HEK293 (cell line): ENCODE results near the gene SQSTM1.

ENCODE experiments used
- CTCF ChIA-PET: fragments of 350-600 bp; formaldehyde crosslinking; extraction: SDS; loops from one replicate; lab custom pipeline; 2021; ENCODE audit warnings: antibody characterized with exemption; lab: Yijun Ruan, JAX
- POLR2A ChIA-PET: fragments of 300-600 bp; formaldehyde crosslinking; extraction: SDS; loops from one replicate; lab custom pipeline; 2020; ENCODE audit warnings: antibody characterized with exemption, inconsistent platforms; lab: Yijun Ruan, JAX
- H3K27ac ChIP-seq: fragments of 200-500 bp; sonication (Bioruptor generic); 2 replicates; pipeline ENCODE4 v1.5.1; 2014; ENCODE audit warnings: low read depth, low read length, control low read depth, inconsistent platforms; ENCODE audit errors: extremely low read depth
- H3K36me3 ChIP-seq, 2 experiments: fragments of 200-500 bp in 1 of 2; sonication (Bioruptor generic) in 1 of 2; 1 replicate in 1 of 2; 2 replicates in 1 of 2; pipeline ENCODE4 v1.5.1; 2014 to 2017; ENCODE audit warnings: inconsistent platforms in 2 of 2, low read length in 2 of 2; ENCODE audit not compliant: control insufficient read depth in 2 of 2, insufficient read depth in 1 of 2
- H3K4me1 ChIP-seq: fragments of 200-500 bp; sonication (Bioruptor generic); 2 replicates; pipeline ENCODE4 v1.5.1; 2014; ENCODE audit warnings: mild to moderate bottlenecking, low read length, inconsistent platforms; ENCODE audit not compliant: control insufficient read depth, insufficient read depth
- H3K4me3 ChIP-seq: 2 replicates; pipeline ENCODE4 v1.5.1; 2011; ENCODE audit warnings: low read depth, mild to moderate bottlenecking, control low read depth, low read length, moderate library complexity
- H3K9me3 ChIP-seq: fragments of 200-500 bp; sonication (Bioruptor generic); 2 replicates; pipeline ENCODE4 v1.5.1; 2014; ENCODE audit warnings: low read depth, low read length, inconsistent platforms; ENCODE audit not compliant: control insufficient read depth, insufficient read depth
- BCL11B ChIP-seq: fragments of 450-650 bp; formaldehyde crosslinking; IDR thresholded peaks from 2 replicates; pipeline ENCODE4 v1.5.1; 2016; ENCODE audit warnings: low read depth, missing biosample characterization, missing genetic modification characterization
- ELK4 ChIP-seq: IDR thresholded peaks from 2 replicates; pipeline ENCODE4 v1.6.1; 2011; ENCODE audit warnings: mild to moderate bottlenecking, low read depth, low read length, borderline replicate concordance
- GFI1B ChIP-seq: fragments of 450-650 bp; formaldehyde crosslinking; IDR thresholded peaks from 2 replicates; pipeline ENCODE4 v1.5.1; 2016; ENCODE audit warnings: missing biosample characterization, missing genetic modification characterization
- KLF8 ChIP-seq: fragments of 450-650 bp; formaldehyde crosslinking; IDR thresholded peaks from 2 replicates; pipeline ENCODE4 v1.5.1; 2016; ENCODE audit warnings: missing biosample characterization, missing genetic modification characterization
- OSR2 ChIP-seq: fragments of 450-650 bp; formaldehyde crosslinking; IDR thresholded peaks from 2 replicates; pipeline ENCODE4 v1.5.1; 2016; ENCODE audit warnings: missing biosample characterization, missing genetic modification characterization
- REPIN1 ChIP-seq: fragments of 450-650 bp; formaldehyde crosslinking; IDR thresholded peaks from 2 replicates; pipeline ENCODE4 v1.5.1; 2017; ENCODE audit warnings: missing biosample characterization, missing genetic modification characterization, low read depth
- ZBTB10 ChIP-seq: fragments of 450-650 bp; formaldehyde crosslinking; IDR thresholded peaks from 2 replicates; pipeline ENCODE4 v1.5.1; 2016; ENCODE audit warnings: missing biosample characterization, missing genetic modification characterization
- ZBTB21 ChIP-seq: fragments of 450-650 bp; formaldehyde crosslinking; IDR thresholded peaks from 2 replicates; pipeline ENCODE4 v1.5.1; 2017; ENCODE audit warnings: missing biosample characterization, missing genetic modification characterization
- ZNF140 ChIP-seq: fragments of 450-650 bp; formaldehyde crosslinking; IDR thresholded peaks from 2 replicates; pipeline ENCODE4 v1.5.1; 2016; ENCODE audit warnings: missing biosample characterization, missing genetic modification characterization
- ZNF174 ChIP-seq: fragments of 450-650 bp; formaldehyde crosslinking; IDR thresholded peaks from 2 replicates; pipeline ENCODE4 v1.5.0; 2017; ENCODE audit warnings: missing biosample characterization, mild to moderate bottlenecking, missing genetic modification characterization
- ZNF510 ChIP-seq: fragments of 450-650 bp; formaldehyde crosslinking; IDR thresholded peaks from 2 replicates; pipeline ENCODE4 v1.5.1; 2018; ENCODE audit warnings: mild to moderate bottlenecking, missing genetic modification characterization, missing biosample characterization; ENCODE audit not compliant: insufficient replicate concordance
- ZNF518A ChIP-seq: fragments of 450-650 bp; formaldehyde crosslinking; conservative IDR thresholded peaks from 2 replicates; pipeline ENCODE4 v1.5.1; 2016; ENCODE audit warnings: low read depth, missing biosample characterization, missing genetic modification characterization
- ZNF529 ChIP-seq: fragments of 450-650 bp; formaldehyde crosslinking; IDR thresholded peaks from 2 replicates; pipeline ENCODE4 v1.5.1; 2017; ENCODE audit warnings: missing genetic modification characterization, missing biosample characterization; ENCODE audit not compliant: insufficient replicate concordance
- ZNF707 ChIP-seq: fragments of 450-650 bp; formaldehyde crosslinking; IDR thresholded peaks from 2 replicates; pipeline ENCODE4 v1.5.1; 2016; ENCODE audit warnings: missing biosample characterization, missing genetic modification characterization
- ZNF747 ChIP-seq: fragments of 450-650 bp; formaldehyde crosslinking; IDR thresholded peaks from 2 replicates; pipeline ENCODE4 v1.5.1; 2016; ENCODE audit warnings: missing biosample characterization, missing genetic modification characterization
- TF ChIP-seq, protein P1 (sequence below): fragments of 450-650 bp; IDR thresholded peaks from 2 replicates; pipeline ENCODE4 v1.5.1; 2018; ENCODE audit warnings: missing biosample characterization, missing genetic modification characterization
- TF ChIP-seq, protein P2 (sequence below): fragments of 450-650 bp; formaldehyde crosslinking; IDR thresholded peaks from 2 replicates; pipeline ENCODE4 v1.5.1; 2016; ENCODE audit warnings: missing biosample characterization, missing genetic modification characterization
- TF ChIP-seq, protein P3 (sequence below): fragments of 450-650 bp; formaldehyde crosslinking; IDR thresholded peaks from 2 replicates; pipeline ENCODE4 v1.5.1; 2016; ENCODE audit warnings: missing biosample characterization, missing genetic modification characterization
- TF ChIP-seq, protein P4 (sequence below): fragments of 450-650 bp; formaldehyde crosslinking; conservative IDR thresholded peaks from 2 replicates; pipeline ENCODE4 v1.5.1; 2016; ENCODE audit warnings: low read depth, missing biosample characterization, missing genetic modification characterization

SQSTM1 gene

GRCh38 chr5:179812135-179812825, 8.4 kb upstream of the SQSTM1 start:
- no peak overlapping the region for H3K4me3 ChIP-seq
- no peaks in the 10 kb centered on the region for H3K4me1 ChIP-seq
- ChIA-PET CTCF (no interaction called here), POLR2A (no interaction called here)
- no peaks in the 10 kb centered on the region for H3K9me3 ChIP-seq
- H3K27ac ChIP-seq: no peak overlapping the region
- peaks cover 5 to 47% of the 10 kb centered on the region in 2 experiments; a peak in 2 of 3 replicates for H3K36me3 ChIP-seq
- TF ChIP-seq ZNF518A (tag by site-specific recombination) (no peak), ZNF747 (tag by site-specific recombination) (no peak), BCL11B (no peak), ZBTB21 (no peak), ZNF707 (tag by site-specific recombination) (no peak), GFI1B (tag by site-specific recombination) (no peak), KLF8 (no peak), REPIN1 (tag by site-specific recombination) (no peak), ZNF174 (no peak), ZNF529 (tag by site-specific recombination) (no peak), ZNF140 (tag by site-specific recombination) (no peak), ZNF510 (tag by site-specific recombination) (no peak), ZBTB10 (tag by site-specific recombination) (no peak), OSR2 (tag by site-specific recombination) (no peak), ELK4 (no peak)
- TF ChIP-seq, protein P1, sequence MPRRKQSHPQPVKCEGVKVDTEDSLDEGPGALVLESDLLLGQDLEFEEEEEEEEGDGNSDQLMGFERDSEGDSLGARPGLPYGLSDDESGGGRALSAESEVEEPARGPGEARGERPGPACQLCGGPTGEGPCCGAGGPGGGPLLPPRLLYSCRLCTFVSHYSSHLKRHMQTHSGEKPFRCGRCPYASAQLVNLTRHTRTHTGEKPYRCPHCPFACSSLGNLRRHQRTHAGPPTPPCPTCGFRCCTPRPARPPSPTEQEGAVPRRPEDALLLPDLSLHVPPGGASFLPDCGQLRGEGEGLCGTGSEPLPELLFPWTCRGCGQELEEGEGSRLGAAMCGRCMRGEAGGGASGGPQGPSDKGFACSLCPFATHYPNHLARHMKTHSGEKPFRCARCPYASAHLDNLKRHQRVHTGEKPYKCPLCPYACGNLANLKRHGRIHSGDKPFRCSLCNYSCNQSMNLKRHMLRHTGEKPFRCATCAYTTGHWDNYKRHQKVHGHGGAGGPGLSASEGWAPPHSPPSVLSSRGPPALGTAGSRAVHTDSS (tag by site-specific recombination): no peak
- TF ChIP-seq, protein P2, sequence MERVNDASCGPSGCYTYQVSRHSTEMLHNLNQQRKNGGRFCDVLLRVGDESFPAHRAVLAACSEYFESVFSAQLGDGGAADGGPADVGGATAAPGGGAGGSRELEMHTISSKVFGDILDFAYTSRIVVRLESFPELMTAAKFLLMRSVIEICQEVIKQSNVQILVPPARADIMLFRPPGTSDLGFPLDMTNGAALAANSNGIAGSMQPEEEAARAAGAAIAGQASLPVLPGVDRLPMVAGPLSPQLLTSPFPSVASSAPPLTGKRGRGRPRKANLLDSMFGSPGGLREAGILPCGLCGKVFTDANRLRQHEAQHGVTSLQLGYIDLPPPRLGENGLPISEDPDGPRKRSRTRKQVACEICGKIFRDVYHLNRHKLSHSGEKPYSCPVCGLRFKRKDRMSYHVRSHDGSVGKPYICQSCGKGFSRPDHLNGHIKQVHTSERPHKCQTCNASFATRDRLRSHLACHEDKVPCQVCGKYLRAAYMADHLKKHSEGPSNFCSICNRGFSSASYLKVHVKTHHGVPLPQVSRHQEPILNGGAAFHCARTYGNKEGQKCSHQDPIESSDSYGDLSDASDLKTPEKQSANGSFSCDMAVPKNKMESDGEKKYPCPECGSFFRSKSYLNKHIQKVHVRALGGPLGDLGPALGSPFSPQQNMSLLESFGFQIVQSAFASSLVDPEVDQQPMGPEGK (tag by site-specific recombination): no peak
- TF ChIP-seq, protein P3, sequence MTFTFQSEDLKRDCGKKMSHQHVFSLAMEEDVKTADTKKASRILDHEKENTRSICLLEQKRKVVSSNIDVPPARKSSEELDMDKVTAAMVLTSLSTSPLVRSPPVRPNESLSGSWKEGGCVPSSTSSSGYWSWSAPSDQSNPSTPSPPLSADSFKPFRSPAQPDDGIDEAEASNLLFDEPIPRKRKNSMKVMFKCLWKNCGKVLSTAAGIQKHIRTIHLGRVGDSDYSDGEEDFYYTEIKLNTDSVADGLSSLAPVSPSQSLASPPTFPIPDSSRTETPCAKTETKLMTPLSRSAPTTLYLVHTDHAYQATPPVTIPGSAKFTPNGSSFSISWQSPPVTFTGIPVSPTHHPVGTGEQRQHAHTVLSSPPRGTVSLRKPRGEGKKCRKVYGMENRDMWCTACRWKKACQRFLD (tag by site-specific recombination): no peak
- TF ChIP-seq, protein P4, sequence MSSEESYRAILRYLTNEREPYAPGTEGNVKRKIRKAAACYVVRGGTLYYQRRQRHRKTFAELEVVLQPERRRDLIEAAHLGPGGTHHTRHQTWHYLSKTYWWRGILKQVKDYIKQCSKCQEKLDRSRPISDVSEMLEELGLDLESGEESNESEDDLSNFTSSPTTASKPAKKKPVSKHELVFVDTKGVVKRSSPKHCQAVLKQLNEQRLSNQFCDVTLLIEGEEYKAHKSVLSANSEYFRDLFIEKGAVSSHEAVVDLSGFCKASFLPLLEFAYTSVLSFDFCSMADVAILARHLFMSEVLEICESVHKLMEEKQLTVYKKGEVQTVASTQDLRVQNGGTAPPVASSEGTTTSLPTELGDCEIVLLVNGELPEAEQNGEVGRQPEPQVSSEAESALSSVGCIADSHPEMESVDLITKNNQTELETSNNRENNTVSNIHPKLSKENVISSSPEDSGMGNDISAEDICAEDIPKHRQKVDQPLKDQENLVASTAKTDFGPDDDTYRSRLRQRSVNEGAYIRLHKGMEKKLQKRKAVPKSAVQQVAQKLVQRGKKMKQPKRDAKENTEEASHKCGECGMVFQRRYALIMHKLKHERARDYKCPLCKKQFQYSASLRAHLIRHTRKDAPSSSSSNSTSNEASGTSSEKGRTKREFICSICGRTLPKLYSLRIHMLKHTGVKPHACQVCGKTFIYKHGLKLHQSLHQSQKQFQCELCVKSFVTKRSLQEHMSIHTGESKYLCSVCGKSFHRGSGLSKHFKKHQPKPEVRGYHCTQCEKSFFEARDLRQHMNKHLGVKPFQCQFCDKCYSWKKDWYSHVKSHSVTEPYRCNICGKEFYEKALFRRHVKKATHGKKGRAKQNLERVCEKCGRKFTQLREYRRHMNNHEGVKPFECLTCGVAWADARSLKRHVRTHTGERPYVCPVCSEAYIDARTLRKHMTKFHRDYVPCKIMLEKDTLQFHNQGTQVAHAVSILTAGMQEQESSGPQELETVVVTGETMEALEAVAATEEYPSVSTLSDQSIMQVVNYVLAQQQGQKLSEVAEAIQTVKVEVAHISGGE (tag by site-specific recombination): no peak
